IPS-18a (cell line): ENCODE data around the gene CFAP410.
"Not testable (repeated sequence)": the region's sequence is repeated elsewhere in the genome, so short reads cannot be mapped to it uniquely, and the experiment has no call there.

Experiments used
- H3K27ac ChIP-seq: one replicate; pipeline ENCODE4 v1.5.1; 2013; ENCODE audit warnings: low read length
- H3K27me3 ChIP-seq: one replicate; pipeline ENCODE4 v1.6.1; 2013; ENCODE audit warnings: mild to moderate bottlenecking, low read length; ENCODE audit not compliant: control insufficient read depth, insufficient read depth
- H3K36me3 ChIP-seq: one replicate; pipeline ENCODE4 v1.6.1; 2013; ENCODE audit warnings: low read depth, low read length; ENCODE audit not compliant: control insufficient read depth
- H3K4me1 ChIP-seq: one replicate; pipeline ENCODE4 v1.6.1; 2013; ENCODE audit warnings: low read depth, low read length; ENCODE audit not compliant: control insufficient read depth
- H3K4me3 ChIP-seq: one replicate; pipeline ENCODE4 v1.5.1; 2013; ENCODE audit warnings: low read length
- H3K9ac ChIP-seq: one replicate; pipeline ENCODE4 v1.6.1; 2013; ENCODE audit warnings: mild to moderate bottlenecking, low read length, moderate library complexity
- H3K9me3 ChIP-seq: one replicate; pipeline ENCODE4 v1.6.1; 2013; ENCODE audit warnings: low read depth, low read length; ENCODE audit not compliant: control insufficient read depth

The CFAP410 gene

GRCh38 chr21:44304877-44305293 lies 34.3 kb downstream of the CFAP410 start:
- Histone ChIP-seq H3K36me3 (no peaks in the 10 kb centered on the region), H3K4me1 (no peaks in the 10 kb centered on the region), H3K4me3 (no peak overlapping the region), H3K27ac (no peak overlapping the region), H3K27me3 (no peaks in the 10 kb centered on the region), H3K9me3 (no peaks in the 10 kb centered on the region), H3K9ac (no peak overlapping the region)

GRCh38 chr21:44304011-44304616 lies 35.1 kb downstream of the CFAP410 start:
- Histone ChIP-seq H3K9me3 (no peaks in the 10 kb centered on the region), H3K27ac (no peak overlapping the region), H3K4me1 (no peaks in the 10 kb centered on the region), H3K27me3 (no peaks in the 10 kb centered on the region), H3K36me3 (no peaks in the 10 kb centered on the region), H3K4me3 (no peak overlapping the region), H3K9ac (no peak overlapping the region)

- Histone ChIP-seq H3K9ac (no peak overlapping the region), H3K36me3 (no peaks in the 10 kb centered on the region), H3K27me3 (peaks cover 2% of the 10 kb centered on the region), H3K4me1 (no peaks in the 10 kb centered on the region), H3K9me3 (no peaks in the 10 kb centered on the region), H3K4me3 (no peak overlapping the region), H3K27ac (no peak overlapping the region)
These were observed 35.7 kb downstream of the CFAP410 start for GRCh38 chr21:44303490-44303981.

GRCh38 chr21:44302573-44303401 lies 36.4 kb downstream of the CFAP410 start:
- H3K27me3 ChIP-seq, H3K9ac ChIP-seq, H3K4me1 ChIP-seq, H3K27ac ChIP-seq, H3K9me3 ChIP-seq, H3K4me3 ChIP-seq, H3K36me3 ChIP-seq: not testable (repeated sequence)

GRCh38 chr21:44301961-44302406 lies 37.2 kb downstream of the CFAP410 start:
- H3K27me3 ChIP-seq, result peaks cover 10% of the 10 kb centered on the region
- H3K9ac ChIP-seq, result no peak overlapping the region
- no peak overlapping the region for H3K4me3 ChIP-seq
- no peaks in the 10 kb centered on the region for H3K4me1 ChIP-seq
- no peak overlapping the region for H3K27ac ChIP-seq
- no peaks in the 10 kb centered on the region for H3K36me3 ChIP-seq
- H3K9me3 ChIP-seq, result no peaks in the 10 kb centered on the region

GRCh38 chr21:44301141-44301540 lies 38.0 kb downstream of the CFAP410 start:
- H3K4me1 ChIP-seq, result no peaks in the 10 kb centered on the region
- H3K36me3 ChIP-seq, result no peaks in the 10 kb centered on the region
- no peak overlapping the region for H3K9ac ChIP-seq
- peaks cover 10% of the 10 kb centered on the region for H3K27me3 ChIP-seq
- H3K27ac ChIP-seq, result no peak overlapping the region
- no peak overlapping the region for H3K4me3 ChIP-seq
- H3K9me3 ChIP-seq, result no peaks in the 10 kb centered on the region

GRCh38 chr21:44300262-44300959 lies 38.8 kb downstream of the CFAP410 start:
- Histone ChIP-seq H3K27me3 (peaks cover 10% of the 10 kb centered on the region), H3K9me3 (no peaks in the 10 kb centered on the region), H3K4me1 (no peaks in the 10 kb centered on the region), H3K36me3 (no peaks in the 10 kb centered on the region), H3K27ac (no peak overlapping the region), H3K4me3 (peak overlapping the region; percentile 60), H3K9ac (no peak overlapping the region)

- peaks cover 10% of the 10 kb centered on the region for H3K27me3 ChIP-seq
- peak within 1 kb of the TSS; percentile 68 for H3K4me3 ChIP-seq
- no peaks in the 10 kb centered on the region for H3K9me3 ChIP-seq
- no peak within 1 kb of the TSS for H3K27ac ChIP-seq
- no peaks in the 10 kb centered on the region for H3K4me1 ChIP-seq
- no peak within 1 kb of the TSS for H3K9ac ChIP-seq
- H3K36me3 ChIP-seq, result no peaks in the 10 kb centered on the region
These were observed 39.5 kb downstream of the CFAP410 start, which contains the start of gene PFKL for GRCh38 chr21:44299458-44300261. TSS of gene PFKL (plus strand) at chr21:44300053. CDS start at chr21:44300106, 53 bp downstream.

- Histone ChIP-seq H3K27ac (no peak overlapping the region), H3K27me3 (peaks cover 10% of the 10 kb centered on the region), H3K9me3 (no peaks in the 10 kb centered on the region), H3K4me1 (no peaks in the 10 kb centered on the region), H3K4me3 (peak overlapping the region; percentile 68), H3K36me3 (no peaks in the 10 kb centered on the region), H3K9ac (no peak overlapping the region)
These were observed 40.1 kb downstream of the CFAP410 start for GRCh38 chr21:44299085-44299457.

GRCh38 chr21:44298301-44298700 lies 40.9 kb downstream of the CFAP410 start:
- no peak overlapping the region for H3K4me3 ChIP-seq
- peaks cover 10% of the 10 kb centered on the region for H3K27me3 ChIP-seq
- H3K27ac ChIP-seq, result no peak overlapping the region
- no peaks in the 10 kb centered on the region for H3K4me1 ChIP-seq
- no peaks in the 10 kb centered on the region for H3K36me3 ChIP-seq
- no peaks in the 10 kb centered on the region for H3K9me3 ChIP-seq
- H3K9ac ChIP-seq, result no peak overlapping the region
